Bone marrow (tissue), 2 donors: Measurements from ENCODE around the gene PID1.
"Not testable (repeated sequence)": the region's sequence is repeated elsewhere in the genome, so short reads cannot be mapped to it uniquely, and the experiment has no call there.

Experiments
- DNase-seq, 2 donors: peaks; one replicate each; lab custom pipeline; 2025; lab: John Stamatoyannopoulos, UW

The PID1 gene

GRCh38 chr2:229212241-229212640 lies 58.8 kb downstream of the PID1 start:
- no peak for DNase-seq

- no peak for DNase-seq
Measured at GRCh38 chr2:229210641-229211040, 60.4 kb downstream of the PID1 start.

GRCh38 chr2:229206548-229206947 lies 64.5 kb downstream of the PID1 start:
- DNase-seq: no peak

DNA sequence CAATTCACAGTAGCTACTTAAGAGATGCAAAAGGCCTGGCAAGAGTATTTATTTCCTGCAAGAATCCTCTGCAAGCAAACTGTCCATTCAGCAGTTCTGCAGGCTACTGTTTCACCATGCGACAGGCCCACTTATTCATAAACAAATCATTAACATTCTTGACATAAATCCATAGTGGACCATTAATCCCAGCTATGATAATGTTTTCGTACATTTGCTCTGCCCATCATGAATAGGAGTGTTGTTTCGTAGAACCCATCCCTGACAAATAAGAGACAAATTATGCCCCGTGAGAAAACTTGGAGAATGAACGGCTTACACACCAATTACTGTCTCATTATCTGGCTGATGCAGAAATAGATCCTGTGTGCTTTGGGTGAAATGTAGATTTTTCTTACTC lies 65.4 kb downstream of the PID1 start:
- DNase-seq: no peak

DNA sequence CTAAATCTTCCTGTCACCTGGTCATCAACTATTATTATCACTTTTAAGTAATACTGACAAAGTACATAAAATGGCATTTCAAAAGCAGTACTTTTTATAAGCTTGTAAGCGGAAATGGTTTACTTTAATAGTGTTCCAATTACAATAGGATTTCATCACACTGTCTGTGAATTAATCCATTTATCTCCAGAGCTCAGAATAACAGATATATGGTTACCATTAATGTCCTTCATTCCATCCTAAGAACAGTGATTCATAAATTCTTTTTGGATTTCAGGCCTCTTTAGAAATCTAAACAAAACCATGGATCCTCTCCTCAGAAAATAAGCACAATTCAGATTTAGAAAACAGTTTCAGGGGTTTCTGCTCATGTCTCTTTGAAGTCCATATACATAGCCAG lies 68.4 kb downstream of the PID1 start:
- no peak for DNase-seq

DNA sequence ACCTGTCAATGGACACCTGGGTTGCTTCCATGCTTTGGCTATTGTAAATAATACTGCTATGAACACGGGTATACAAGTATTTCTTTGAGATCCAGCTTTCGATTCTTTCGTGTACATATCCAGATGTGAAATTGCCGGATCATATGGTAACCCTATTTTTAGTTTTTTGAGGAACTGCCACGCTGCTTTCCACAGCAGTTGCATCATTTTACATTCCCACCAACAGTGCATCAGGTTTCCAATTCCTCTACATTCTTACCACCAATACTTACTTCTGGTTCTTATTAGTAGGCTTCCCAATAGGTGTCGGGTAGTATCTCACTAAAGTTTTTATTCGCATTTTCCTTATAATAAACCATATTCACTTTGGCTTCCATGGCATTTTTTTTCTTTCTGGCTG lies 69.6 kb downstream of the PID1 start:
- DNase-seq: no peak

DNA sequence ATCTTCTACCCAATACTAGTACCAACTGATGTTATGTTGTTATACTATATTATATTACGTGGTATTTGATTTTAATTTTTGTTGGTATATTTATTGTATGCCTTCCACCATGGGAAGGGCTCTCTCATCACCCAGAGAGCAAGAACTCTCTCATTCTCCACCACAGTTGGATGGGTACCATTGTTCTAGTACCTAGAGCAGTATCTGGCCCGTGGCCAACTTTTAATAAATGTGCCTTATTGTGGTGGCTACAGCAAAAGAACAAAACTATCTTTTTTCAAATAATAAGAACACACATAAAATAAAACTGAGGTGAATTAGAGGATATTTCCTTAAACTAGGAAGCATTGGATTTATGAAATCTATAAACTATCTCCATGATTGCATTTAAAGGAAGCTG lies 71.8 kb downstream of the PID1 start:
- no peak for DNase-seq

DNA sequence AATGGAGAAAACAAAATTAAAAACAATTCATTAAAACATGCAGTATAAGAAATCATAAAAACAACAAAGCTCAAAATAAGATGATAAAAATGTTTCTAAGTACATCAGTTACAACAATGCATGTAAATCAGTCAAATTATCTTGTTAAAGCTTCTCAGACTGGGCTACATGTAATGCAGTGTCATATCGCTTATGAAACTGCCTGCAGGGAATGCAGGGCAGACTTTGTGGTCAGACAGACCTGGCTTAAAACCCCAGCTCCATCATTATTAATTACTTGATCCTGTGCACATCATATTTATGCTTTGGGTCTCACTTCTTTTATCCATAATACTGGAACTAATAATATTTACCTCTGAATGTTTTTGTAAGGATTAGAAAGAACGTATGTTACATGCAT lies 74.6 kb downstream of the PID1 start:
- no peak for DNase-seq

GRCh38 chr2:229195346-229195947 lies 75.6 kb downstream of the PID1 start:
- DNase-seq: no peak

DNA sequence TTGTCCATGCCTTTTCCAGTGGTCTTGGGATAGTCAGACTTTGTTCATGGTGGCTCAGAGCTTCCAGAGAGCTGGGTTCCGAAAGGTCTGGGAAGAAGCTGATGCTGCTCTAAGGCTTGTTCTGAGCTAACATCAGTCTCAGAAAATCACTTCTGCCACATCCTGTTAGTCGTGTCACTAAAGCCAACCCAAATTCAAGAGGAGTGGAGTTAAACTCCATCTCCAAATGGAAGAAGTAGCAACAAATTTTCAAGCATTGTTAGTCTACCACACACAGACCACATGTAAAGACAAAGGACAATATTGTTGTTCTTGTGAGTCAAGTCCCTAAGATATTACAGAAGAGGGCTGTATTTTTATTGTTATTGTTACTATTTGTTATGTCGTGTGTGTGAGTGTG lies 77.8 kb downstream of the PID1 start:
- DNase-seq: no peak

DNA sequence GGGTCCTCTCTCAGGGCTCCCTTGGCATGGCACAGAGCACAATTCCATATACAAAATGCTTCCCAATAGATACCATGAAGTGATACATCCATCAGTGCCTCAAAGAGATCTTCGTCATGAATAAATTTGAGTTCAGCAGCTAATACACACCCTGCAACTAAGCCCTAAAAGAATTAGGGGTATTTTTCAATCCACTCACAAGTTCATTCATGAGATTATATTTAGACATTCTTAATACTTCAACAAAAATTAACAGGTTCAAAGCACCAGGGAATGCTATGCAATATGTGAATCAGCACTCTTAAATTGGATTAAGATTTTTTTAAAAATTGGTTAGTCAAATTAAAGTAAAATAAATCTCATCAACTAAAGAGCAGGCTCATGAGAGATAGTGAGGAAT lies 79.7 kb downstream of the PID1 start:
- no peak for DNase-seq

DNA sequence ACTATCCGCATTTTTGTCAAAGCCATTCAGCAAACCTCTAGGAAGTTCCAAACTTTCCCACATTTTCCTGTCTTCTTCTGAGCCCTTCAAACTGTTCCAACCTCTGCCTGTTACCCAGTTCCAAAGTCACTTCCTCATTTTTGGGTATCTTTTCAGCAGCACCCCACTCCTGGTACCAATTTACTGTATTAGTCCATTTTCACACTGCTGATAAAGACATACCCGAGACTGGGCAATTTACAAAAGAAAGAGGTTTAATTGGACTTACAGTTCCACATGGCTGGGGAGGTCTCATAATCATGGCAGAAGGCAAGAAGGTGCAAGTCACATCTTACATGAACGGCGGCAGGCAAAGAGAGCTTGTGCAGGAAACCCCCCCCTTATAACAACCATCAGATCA lies 84.0 kb downstream of the PID1 start:
- DNase-seq: not testable (repeated sequence)

- no peak for DNase-seq
Measured at GRCh38 chr2:229181641-229182040, 89.4 kb downstream of the PID1 start.

DNA sequence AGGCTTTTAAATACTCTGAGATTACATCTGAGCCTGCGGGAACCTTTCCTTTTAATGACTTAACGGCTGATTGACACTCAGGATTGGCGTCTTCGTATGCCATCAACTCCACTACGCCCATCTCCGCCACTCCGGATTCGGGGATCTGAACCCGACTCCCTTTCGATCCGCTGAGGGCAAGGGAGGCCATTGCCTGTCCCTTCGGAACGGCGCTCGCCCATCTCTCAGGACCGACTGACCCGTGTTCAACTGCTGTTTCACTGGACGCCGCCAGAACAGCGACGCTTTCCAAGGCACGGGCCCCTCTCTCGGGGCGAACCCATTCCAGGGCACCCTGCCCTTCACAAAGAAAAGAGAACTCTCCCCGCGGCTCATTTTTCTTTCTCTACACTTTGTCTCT lies 90.4 kb downstream of the PID1 start:
- DNase-seq: no peak

DNA sequence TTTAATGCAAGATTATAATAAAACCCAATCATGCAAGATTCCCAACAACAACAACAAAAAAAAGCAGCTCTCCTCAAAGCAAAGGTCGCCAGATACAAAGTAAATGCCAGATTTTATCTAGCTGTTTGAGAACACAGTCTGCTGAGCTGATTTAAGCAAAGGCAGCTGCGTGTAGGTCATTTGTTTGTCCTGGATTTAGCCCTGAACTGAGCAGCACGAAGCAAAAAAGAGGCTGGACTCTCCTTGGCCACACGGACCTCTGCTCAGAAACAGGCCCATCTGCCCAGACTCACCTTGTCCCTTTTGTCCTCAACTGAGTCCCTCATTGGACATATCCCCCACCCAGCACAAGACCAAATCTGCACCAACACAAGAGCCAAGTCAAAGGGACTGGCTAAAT lies 91.5 kb downstream of the PID1 start:
- DNase-seq: no peak

- DNase-seq: no peak
Measured at GRCh38 chr2:229178706-229179105, 92.4 kb downstream of the PID1 start.

DNA sequence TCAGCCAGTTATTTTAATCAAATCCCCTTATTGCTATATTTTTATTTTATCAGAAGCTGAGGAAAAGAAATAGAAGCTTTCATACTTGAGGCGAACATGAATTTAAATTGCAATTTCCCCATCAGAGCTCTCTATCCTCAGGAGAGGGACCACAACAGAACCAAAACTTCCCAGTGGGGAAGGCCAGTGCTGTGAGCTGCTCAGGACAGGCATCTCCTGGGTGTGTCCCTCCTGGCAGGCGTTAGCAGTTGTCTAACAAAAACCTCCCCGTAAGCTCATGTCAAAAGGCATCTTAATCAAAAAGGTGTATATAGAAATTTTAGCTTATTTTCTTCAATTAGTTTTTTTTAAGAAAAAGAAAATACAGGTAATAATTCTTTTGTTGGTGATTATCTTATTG lies 93.0 kb downstream of the PID1 start:
- no peak for DNase-seq

DNA sequence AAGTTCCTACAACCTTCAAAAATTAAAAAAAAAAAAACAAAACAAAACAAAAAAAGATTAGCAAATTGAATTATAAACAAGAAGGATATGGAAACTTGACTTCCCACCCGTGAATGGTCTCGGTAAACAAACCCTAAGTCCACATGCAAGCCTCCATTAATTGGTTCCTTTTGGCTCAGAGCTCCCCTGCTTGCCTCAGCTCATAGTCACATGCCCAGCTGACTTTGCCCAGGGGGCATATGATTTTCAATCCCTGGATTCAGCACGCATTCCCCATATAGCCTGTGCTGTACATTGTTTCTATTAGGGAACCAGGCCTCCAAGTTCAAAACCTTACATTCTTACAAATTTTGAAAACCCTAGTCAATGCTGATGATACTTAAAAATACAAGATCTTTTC lies 95.0 kb downstream of the PID1 start:
- DNase-seq: no peak

GRCh38 chr2:229175497-229175863 lies 95.6 kb downstream of the PID1 start:
- no peak for DNase-seq

- no peak for DNase-seq
Measured at GRCh38 chr2:229174794-229175496, 96.1 kb downstream of the PID1 start.

GRCh38 chr2:229173825-229174359 lies 97.2 kb downstream of the PID1 start:
- no peak for DNase-seq

- no peak for DNase-seq
Measured at GRCh38 chr2:229170916-229171315, 100.2 kb downstream of the PID1 start.

GRCh38 chr2:229170171-229170570 lies 100.9 kb downstream of the PID1 start:
- DNase-seq: no peak

GRCh38 chr2:229169751-229170150 lies 101.3 kb downstream of the PID1 start:
- DNase-seq: no peak
